Measurements from ENCODE around the gene FCHO1. TPM values are rescaled to one million over a fixed set of nuclear protein-coding genes. Genes with fewer than 3 reads are reported as not detected.

FCHO1 gene
- total RNA-seq, 1 experiment from 2014 or later, result 1.1 TPM

- BruUV-seq (replicated peaks), result no TSS peak
- Histone ChIP-seq H3K27me3 (ENCODE audit: control insufficient read depth, insufficient read depth, low read length) (no peaks in the 10 kb centered on the region), H3K36me3 (ENCODE audit: control insufficient read depth, insufficient read depth, low read length) (no peaks in the 10 kb centered on the region), H3K9me3 (ENCODE audit: control insufficient read depth, insufficient read depth, low read depth, low read length) (no peaks in the 10 kb centered on the region), H3K4me1 (ENCODE audit: control insufficient read depth, insufficient read depth, low read length) (no peaks in the 10 kb centered on the region), H3K4me3 (ENCODE audit: low read depth in 2 of 2, low read length in 2 of 2) (no peak overlapping the region), H3K27ac (ENCODE audit: low read length) (no peak overlapping the region)
- no peak for TF ChIP-seq TCF7L2 (IDR thresholded peaks at IDR 0.05; ENCODE audit: low read depth, low read length)
- no peak for TF ChIP-seq REST (IDR thresholded peaks at IDR 0.05; ENCODE audit: insufficient read depth in 1 of 2, low read depth in 2 of 2, low read length in 1 of 2)
- TF ChIP-seq, protein P1, sequence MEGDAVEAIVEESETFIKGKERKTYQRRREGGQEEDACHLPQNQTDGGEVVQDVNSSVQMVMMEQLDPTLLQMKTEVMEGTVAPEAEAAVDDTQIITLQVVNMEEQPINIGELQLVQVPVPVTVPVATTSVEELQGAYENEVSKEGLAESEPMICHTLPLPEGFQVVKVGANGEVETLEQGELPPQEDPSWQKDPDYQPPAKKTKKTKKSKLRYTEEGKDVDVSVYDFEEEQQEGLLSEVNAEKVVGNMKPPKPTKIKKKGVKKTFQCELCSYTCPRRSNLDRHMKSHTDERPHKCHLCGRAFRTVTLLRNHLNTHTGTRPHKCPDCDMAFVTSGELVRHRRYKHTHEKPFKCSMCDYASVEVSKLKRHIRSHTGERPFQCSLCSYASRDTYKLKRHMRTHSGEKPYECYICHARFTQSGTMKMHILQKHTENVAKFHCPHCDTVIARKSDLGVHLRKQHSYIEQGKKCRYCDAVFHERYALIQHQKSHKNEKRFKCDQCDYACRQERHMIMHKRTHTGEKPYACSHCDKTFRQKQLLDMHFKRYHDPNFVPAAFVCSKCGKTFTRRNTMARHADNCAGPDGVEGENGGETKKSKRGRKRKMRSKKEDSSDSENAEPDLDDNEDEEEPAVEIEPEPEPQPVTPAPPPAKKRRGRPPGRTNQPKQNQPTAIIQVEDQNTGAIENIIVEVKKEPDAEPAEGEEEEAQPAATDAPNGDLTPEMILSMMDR (IDR thresholded peaks at IDR 0.05), result no peak
- TF ChIP-seq POLR2AphosphoS5 (IDR thresholded peaks at IDR 0.05; ENCODE audit: low read depth, low read length), result no peak
- TF ChIP-seq SIN3A (IDR thresholded peaks at IDR 0.05; ENCODE audit: borderline replicate concordance, insufficient read depth, low read depth, low read length), result no peak
- ATAC-seq (peak; percentile 3; the same call in 1 of the 2 replicates), DNase-seq (ENCODE audit: low read depth, low spot score) (no peak)
- in situ Hi-C loops (cut with HindIII; ENCODE audit: low pct_unique_long_range_greater_than_20kb, low sequenced_read_pairs), result no loop called here
- intact Hi-C loops (cut with micrococcal nuclease; ENCODE audit: unreplicated experiment), result no loop called here
- POLR2A ChIA-PET, result interaction anchor here (0.6 kb wide), 1 partner anchor 34 kb away, joined by 4 read pairs; no protein-coding TSS in a partner anchor
- CTCF ChIA-PET, result no interaction called here
Observed at GRCh38 chr19:17749912-17750317, 1.4 kb upstream of the FCHO1 start.

DNA sequence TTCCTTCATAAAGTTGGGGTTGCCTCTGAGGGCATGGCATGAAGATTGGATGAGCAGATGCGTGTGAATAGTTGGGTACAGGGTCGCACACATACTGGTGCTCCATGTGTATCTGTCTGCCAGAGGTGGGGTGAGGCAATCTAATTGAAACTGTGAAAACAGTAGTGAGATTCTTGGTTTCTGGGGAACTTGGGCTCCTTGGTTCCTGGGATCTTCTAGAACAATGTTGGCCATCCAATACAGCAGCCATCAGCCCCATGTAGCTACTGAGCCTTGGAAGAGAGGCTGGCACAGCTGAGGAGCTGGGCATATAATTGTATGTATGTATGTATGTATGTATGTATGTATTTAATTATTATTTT is 616 bp downstream of the FCHO1 start:
- POLR2A ChIA-PET, result no interaction called here
- DNase-seq (ENCODE audit: low read depth, low spot score) (no peak), ATAC-seq (no peak)
- Histone ChIP-seq H3K27ac (ENCODE audit: low read length) (no peak overlapping the region), H3K9me3 (ENCODE audit: control insufficient read depth, insufficient read depth, low read depth, low read length) (no peaks in the 10 kb centered on the region), H3K27me3 (ENCODE audit: control insufficient read depth, insufficient read depth, low read length) (no peaks in the 10 kb centered on the region), H3K4me3 (ENCODE audit: low read depth in 2 of 2, low read length in 2 of 2) (no peak overlapping the region), H3K36me3 (ENCODE audit: control insufficient read depth, insufficient read depth, low read length) (no peaks in the 10 kb centered on the region), H3K4me1 (ENCODE audit: control insufficient read depth, insufficient read depth, low read length) (peaks cover 4% of the 10 kb centered on the region)
- TF ChIP-seq TCF7L2 (IDR thresholded peaks at IDR 0.05; ENCODE audit: low read depth, low read length), result no peak
- CTCF ChIA-PET, result interaction anchor here (0.5 kb wide), 1 partner anchor 407 kb away, joined by 4 read pairs; no protein-coding TSS in a partner anchor
- BruUV-seq (replicated peaks), result no TSS peak
- in situ Hi-C loops (cut with HindIII; ENCODE audit: low pct_unique_long_range_greater_than_20kb, low sequenced_read_pairs), result no loop called here
- intact Hi-C loops (cut with micrococcal nuclease; ENCODE audit: unreplicated experiment), result no loop called here

DNA sequence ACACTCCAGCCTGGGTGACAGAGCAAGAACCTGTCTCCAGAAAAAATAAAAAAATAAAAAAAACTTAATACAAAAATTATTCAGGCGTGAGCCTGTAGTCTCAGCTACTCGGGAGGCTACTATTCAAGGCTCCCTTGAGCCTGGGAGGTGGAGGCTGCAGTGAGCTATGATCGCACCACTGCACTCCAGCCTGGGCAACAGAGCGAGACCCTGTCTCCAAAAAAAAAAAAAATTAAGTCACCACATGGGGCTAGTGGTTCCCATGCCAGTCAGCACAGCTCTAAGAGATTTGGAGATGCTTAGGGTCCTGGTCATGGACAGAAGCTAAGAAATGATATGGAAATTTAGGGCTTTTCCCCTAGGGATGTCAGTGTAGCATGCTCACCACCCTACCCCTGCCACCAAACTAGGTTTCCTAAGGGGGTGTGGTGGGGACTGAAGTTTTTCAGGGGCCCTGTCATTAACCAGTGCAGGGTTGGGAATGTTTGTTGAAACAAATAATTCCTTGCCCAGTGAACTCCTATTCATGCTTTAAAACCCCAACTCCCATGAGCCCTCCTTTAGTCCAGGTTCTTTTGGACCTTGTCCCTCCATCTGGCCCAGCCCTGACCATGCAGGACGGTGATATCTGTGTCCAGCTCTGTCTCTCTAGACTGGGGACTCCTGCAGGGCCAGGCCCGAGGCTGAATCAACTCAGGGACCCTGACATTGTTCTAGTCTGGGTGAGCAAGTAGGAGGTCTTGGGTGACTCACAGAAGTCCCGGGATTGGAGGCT is 1.8 kb downstream of the FCHO1 start:
- BruUV-seq (replicated peaks), result no TSS peak
- no peak overlapping the region for H3K27ac ChIP-seq (ENCODE audit: low read length)
- CTCF ChIA-PET, result interaction anchor here (0.7 kb wide), 1 partner anchor 27 kb away, joined by 10 read pairs; no protein-coding TSS in a partner anchor
- DNase-seq (ENCODE audit: low read depth, low spot score) (no peak), ATAC-seq (no peak)
- no peaks in the 10 kb centered on the region for H3K27me3 ChIP-seq (ENCODE audit: control insufficient read depth, insufficient read depth, low read length)
- POLR2A ChIA-PET, result no interaction called here
- peaks cover 8% of the 10 kb centered on the region for H3K4me1 ChIP-seq (ENCODE audit: control insufficient read depth, insufficient read depth, low read length)
- H3K4me3 ChIP-seq (ENCODE audit: low read depth in 2 of 2, low read length in 2 of 2), result no peak overlapping the region
- in situ Hi-C loops (cut with HindIII; ENCODE audit: low pct_unique_long_range_greater_than_20kb, low sequenced_read_pairs), result no loop called here
- TF ChIP-seq POLR2AphosphoS5 (IDR thresholded peaks at IDR 0.05; ENCODE audit: low read depth, low read length) (no peak), TCF7L2 (IDR thresholded peaks at IDR 0.05; ENCODE audit: low read depth, low read length) (no peak), REST (IDR thresholded peaks at IDR 0.05; ENCODE audit: insufficient read depth in 1 of 2, low read depth in 2 of 2, low read length in 1 of 2) (no peak), SIN3A (IDR thresholded peaks at IDR 0.05; ENCODE audit: borderline replicate concordance, insufficient read depth, low read depth, low read length) (no peak)
- TF ChIP-seq, protein P1 (IDR thresholded peaks at IDR 0.05), result no peak
- intact Hi-C loops (cut with micrococcal nuclease; ENCODE audit: unreplicated experiment), result no loop called here
- H3K9me3 ChIP-seq (ENCODE audit: control insufficient read depth, insufficient read depth, low read depth, low read length), result no peaks in the 10 kb centered on the region
- H3K36me3 ChIP-seq (ENCODE audit: control insufficient read depth, insufficient read depth, low read length), result no peaks in the 10 kb centered on the region

Data from Panc1 (cell line).